B cell (primary cell): ENCODE results near the gene CEACAM19. TPM values are rescaled to one million over a fixed set of nuclear protein-coding genes. Genes with fewer than 3 reads are reported as not detected.

ENCODE experiments used
- ATAC-seq: fragments of 200-7000 bp; cut with Tn5 transposase; one replicate; pipeline ENCODE4 v1.10.0; 2021; ENCODE audit warnings: low read depth, mild to moderate bottlenecking, moderate number of reproducible peaks, moderate library complexity
- CTCF ChIA-PET: fragments of 350-600 bp; sonication (Branson Sonifier 250); formaldehyde crosslinking; loops from one replicate; lab custom pipeline; 2021; ENCODE audit warnings: antibody characterized with exemption, inconsistent platforms; lab: Charles Lee
- POLR2A ChIA-PET: fragments of 350-600 bp; sonication (Branson Sonifier 250); formaldehyde crosslinking; loops from one replicate; lab custom pipeline; 2021; ENCODE audit warnings: antibody characterized with exemption; lab: Charles Lee
- DNase-seq: peaks from one replicate; pipeline ENCODE4 v3.0.0; 2013
- H2AFZ ChIP-seq: 2 replicates; pipeline ENCODE4 v1.6.1; 2012; ENCODE audit warnings: mild to moderate bottlenecking, low read depth, low read length; ENCODE audit not compliant: insufficient read depth, poor library complexity, severe bottlenecking
- H3K27ac ChIP-seq, 2 donors: 1 replicate in 1 of 2; 2 replicates in 1 of 2; pipeline ENCODE4 v1.5.1; 2012 to 2013; ENCODE audit warnings: low read length in 2 of 2, mild to moderate bottlenecking in 2 of 2, moderate library complexity in 1 of 2
- H3K27me3 ChIP-seq, 4 experiments: fragments of 200-600 bp in 1 of 4; sonication (generic) in 1 of 4; replicated peaks in 1 of 4; 1 replicate in 2 of 4; 2 replicates in 2 of 4; pipeline versions ENCODE4 v1.6.1 to v1.7.0; 2013 to 2016; ENCODE audit warnings: low read length in 3 of 4, mild to moderate bottlenecking in 2 of 4, mixed read lengths in 1 of 4, moderate library complexity in 1 of 4; ENCODE audit not compliant: insufficient read depth in 4 of 4, control insufficient read depth in 3 of 4; ENCODE audit errors: control extremely low read depth in 1 of 4
- H3K36me3 ChIP-seq, 2 experiments: replicated peaks in 1 of 2; 1 replicate in 1 of 2; 2 replicates in 1 of 2; pipeline versions ENCODE4 v1.6.1 to v1.7.1; 2013; ENCODE audit warnings: low read length in 1 of 2; ENCODE audit not compliant: insufficient read depth in 2 of 2, control insufficient read depth in 1 of 2; ENCODE audit errors: control extremely low read depth in 1 of 2, extremely low read depth in 1 of 2
- H3K4me1 ChIP-seq, 2 donors: fragments of 200-600 bp in 1 of 2; sonication (generic) in 1 of 2; 1 replicate in 1 of 2; 2 replicates in 1 of 2; pipeline versions ENCODE4 v1.5.1 to v1.6.1; 2013 to 2017; ENCODE audit warnings: low read length in 2 of 2; ENCODE audit not compliant: control insufficient read depth in 2 of 2, insufficient read depth in 2 of 2
- H3K4me2 ChIP-seq: replicated peaks from 2 replicates; pipeline ENCODE3; 2012; ENCODE audit warnings: mild to moderate bottlenecking, low read depth, low read length; ENCODE audit not compliant: poor library complexity, severe bottlenecking
- H3K4me3 ChIP-seq, 5 experiments: fragments of 200-600 bp in 1 of 5; sonication (generic) in 1 of 5; 1 replicate in 3 of 5; 2 replicates in 2 of 5; pipeline versions ENCODE4 v1.5.1 to v1.7.0; 2011 to 2016; ENCODE audit warnings: low read length in 4 of 5, mild to moderate bottlenecking in 4 of 5, low read depth in 2 of 5, control low read depth in 1 of 5, moderate library complexity in 1 of 5; ENCODE audit not compliant: insufficient read depth in 1 of 5; ENCODE audit errors: control extremely low read depth in 1 of 5, extremely low read depth in 1 of 5
- H3K79me2 ChIP-seq: fragments of 200-600 bp; sonication (generic); one replicate; pipeline ENCODE4 v1.6.0; 2016; ENCODE audit warnings: low read length; ENCODE audit not compliant: control insufficient read depth, insufficient read depth
- H3K9ac ChIP-seq: fragments of 200-600 bp; sonication (generic); 2 replicates; pipeline ENCODE4 v1.6.1; 2017; ENCODE audit warnings: mild to moderate bottlenecking, low read length, moderate library complexity
- H3K9me3 ChIP-seq, 3 donors: one replicate each; pipeline versions ENCODE4 v1.6.1 to v1.7.1; 2013; ENCODE audit warnings: low read length in 2 of 3; ENCODE audit not compliant: control insufficient read depth in 2 of 3, insufficient read depth in 1 of 3; ENCODE audit errors: control extremely low read depth in 1 of 3
- H4K20me1 ChIP-seq: 2 replicates; pipeline ENCODE4 v1.6.0; 2012; ENCODE audit warnings: mild to moderate bottlenecking, low read length; ENCODE audit not compliant: insufficient read depth, control insufficient read depth, poor library complexity, severe bottlenecking
- H3K27ac Mint-ChIP-seq: one replicate; pipeline ENCODE4 v1.8.0; 2021; ENCODE audit warnings: mixed read lengths
- H3K27me3 Mint-ChIP-seq: one replicate; pipeline ENCODE4 v1.8.0; 2021; ENCODE audit warnings: mixed read lengths
- H3K4me1 Mint-ChIP-seq: one replicate; pipeline ENCODE4 v1.8.0; 2021; ENCODE audit warnings: mixed read lengths
- H3K4me3 Mint-ChIP-seq: one replicate; pipeline ENCODE4 v1.8.0; 2021; ENCODE audit warnings: mixed read lengths
- H3K9me3 Mint-ChIP-seq: one replicate; pipeline ENCODE4 v1.8.0; 2022; ENCODE audit warnings: mixed read lengths; ENCODE audit not compliant: insufficient read depth
- CTCF ChIP-seq: fragments of 200-600 bp; IDR thresholded peaks from one replicate; pipeline ENCODE4 v1.8.0; 2022; ENCODE audit warnings: antibody characterized with exemption, mild to moderate bottlenecking
- EZH2 ChIP-seq: IDR thresholded peaks from 2 replicates; pipeline ENCODE4 v1.6.1; 2012; ENCODE audit warnings: borderline replicate concordance, low read depth, mild to moderate bottlenecking, moderate library complexity, low read length; ENCODE audit not compliant: insufficient read depth, poor library complexity, severe bottlenecking
- WGBS: methylation state at CpG from one replicate; pipeline ENCODE4 v1.1.5; 2013; ENCODE audit warnings: missing lambda C conversion rate; ENCODE audit not compliant: insufficient coverage; 5-methylcytosine and 5-hydroxymethylcytosine counted together
- intact Hi-C: fragments of 100-400 bp; cut with micrococcal nuclease; formaldehyde crosslinking; loops from one replicate; pipeline ENCODE4 v1.10.0; 2022
- polyA plus RNA-seq: library from polyadenylated mRNA; depleted of rRNA; stranded (reverse); fragments of >200 nt; gene quantifications from 2 replicates; pipeline ENCODE4 v1.2.3, GENCODE V29; 2012
- total RNA-seq, 2 donors: library from RNA; stranded (reverse); fragments of 120-200 nt in 1 of 2; gene quantifications; 1 replicate in 1 of 2; 2 replicates in 1 of 2; pipeline versions ENCODE4 v1.2.3 to v1.2.4, GENCODE V29; 2013 to 2022

CEACAM19 gene
- total and polyA plus RNA-seq, 2 donors (not counting 1 experiment from before 2014, with no cell fraction given), result not detected

- Histone ChIP-seq H3K27ac (no peak overlapping the region), H3K79me2 (no peaks in the 10 kb centered on the region), H3K36me3 (no peaks in the 10 kb centered on the region), H3K4me2 (no peak overlapping the region), H3K9me3 (peaks cover 0 to 3% (median 0%) of the 10 kb centered on the region in 3 donors), H3K4me3 (no peak overlapping the region), H3K4me1 (no peaks in the 10 kb centered on the region), H2AFZ (no peak overlapping the region), H3K27me3 (peaks cover 0 to 13% (median 4%) of the 10 kb centered on the region in 4 experiments), H4K20me1 (no peaks in the 10 kb centered on the region), H3K9ac (no peak overlapping the region)
- peaks cover 34% of the 10 kb centered on the region for H3K27me3 Mint-ChIP-seq
- WGBS, result 95% methylated on average over 11 of the region's 15 CpGs
- DNase-seq (no peak), ATAC-seq (no peak)
- H3K27ac Mint-ChIP-seq, result no peak overlapping the region
- no peaks in the 10 kb centered on the region for H3K9me3 Mint-ChIP-seq
- CTCF ChIA-PET, result interaction anchor here (1.3 kb wide), 1 partner anchor 12 kb away, joined by 3 read pairs; no protein-coding TSS in a partner anchor
- no peak for TF ChIP-seq EZH2
- no peak for TF ChIP-seq CTCF
- H3K4me1 Mint-ChIP-seq, result no peaks in the 10 kb centered on the region
- POLR2A ChIA-PET, result no interaction called here
- no peak overlapping the region for H3K4me3 Mint-ChIP-seq
- intact Hi-C loops, result no loop called here
These were observed 29.9 kb downstream of the CEACAM19 start for GRCh38 chr19:44701228-44701627.

GRCh38 chr19:44702551-44703176 lies 31.4 kb downstream of the CEACAM19 start:
- TF ChIP-seq CTCF (no peak), EZH2 (no peak)
- H3K27me3 ChIP-seq, result peaks cover 0 to 6% (median 2%) of the 10 kb centered on the region in 4 experiments
- no peak overlapping the region for H2AFZ ChIP-seq
- no peaks in the 10 kb centered on the region for H3K4me1 ChIP-seq
- CTCF ChIA-PET, result interaction anchor here (1.6 kb wide), 1 partner anchor 21 kb away, joined by 7 read pairs; no protein-coding TSS in a partner anchor
- Mint-ChIP-seq H3K27me3 (peaks cover 24% of the 10 kb centered on the region), H3K27ac (no peak overlapping the region), H3K4me1 (no peaks in the 10 kb centered on the region), H3K9me3 (no peaks in the 10 kb centered on the region), H3K4me3 (no peak overlapping the region)
- 90% methylated on average over 15 of the region's 17 CpGs for WGBS
- H3K9ac ChIP-seq, result no peak overlapping the region
- H3K27ac ChIP-seq, result no peak overlapping the region
- H3K9me3 ChIP-seq, result peaks cover 0 to 3% (median 0%) of the 10 kb centered on the region in 3 donors
- H3K4me2 ChIP-seq, result no peak overlapping the region
- POLR2A ChIA-PET, result no interaction called here
- H3K79me2 ChIP-seq, result no peaks in the 10 kb centered on the region
- H4K20me1 ChIP-seq, result no peaks in the 10 kb centered on the region
- intact Hi-C loops, result no loop called here
- DNase-seq, result no peak
- H3K36me3 ChIP-seq, result no peaks in the 10 kb centered on the region
- no peak overlapping the region for H3K4me3 ChIP-seq
- ATAC-seq, result no peak
